Mucosa of gallbladder (tissue), 1 donor: ENCODE results near the gene MYO1D. TPM values are rescaled to one million over a fixed set of nuclear protein-coding genes. Genes with fewer than 3 reads are reported as not detected.

ENCODE experiments used
- DNase-seq: peaks from one replicate; pipeline ENCODE4 v3.0.0-alpha.2; 2020; ENCODE audit warnings: low spot score
- total RNA-seq: library from RNA; stranded (reverse); gene quantifications from one replicate; pipeline ENCODE4 v1.2.1, GENCODE V29; 2021
- donor health status: DM: no; HTN: no; CAD: no.

Gene MYO1D
- total RNA-seq, 1 donor from 2014 or later: 150 TPM

DNA sequence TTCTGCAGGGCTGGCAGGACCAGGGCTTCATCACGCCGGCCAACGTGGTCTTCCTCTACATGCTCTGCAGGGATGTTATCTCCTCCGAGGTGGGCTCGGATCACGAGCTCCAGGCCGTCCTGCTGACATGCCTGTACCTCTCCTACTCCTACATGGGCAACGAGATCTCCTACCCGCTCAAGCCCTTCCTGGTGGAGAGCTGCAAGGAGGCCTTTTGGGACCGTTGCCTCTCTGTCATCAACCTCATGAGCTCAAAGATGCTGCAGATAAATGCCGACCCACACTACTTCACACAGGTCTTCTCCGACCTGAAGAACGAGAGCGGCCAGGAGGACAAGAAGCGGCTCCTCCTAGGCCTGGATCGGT, 388.8 kb downstream of the MYO1D start:
- DNase-seq: no peak

DNA sequence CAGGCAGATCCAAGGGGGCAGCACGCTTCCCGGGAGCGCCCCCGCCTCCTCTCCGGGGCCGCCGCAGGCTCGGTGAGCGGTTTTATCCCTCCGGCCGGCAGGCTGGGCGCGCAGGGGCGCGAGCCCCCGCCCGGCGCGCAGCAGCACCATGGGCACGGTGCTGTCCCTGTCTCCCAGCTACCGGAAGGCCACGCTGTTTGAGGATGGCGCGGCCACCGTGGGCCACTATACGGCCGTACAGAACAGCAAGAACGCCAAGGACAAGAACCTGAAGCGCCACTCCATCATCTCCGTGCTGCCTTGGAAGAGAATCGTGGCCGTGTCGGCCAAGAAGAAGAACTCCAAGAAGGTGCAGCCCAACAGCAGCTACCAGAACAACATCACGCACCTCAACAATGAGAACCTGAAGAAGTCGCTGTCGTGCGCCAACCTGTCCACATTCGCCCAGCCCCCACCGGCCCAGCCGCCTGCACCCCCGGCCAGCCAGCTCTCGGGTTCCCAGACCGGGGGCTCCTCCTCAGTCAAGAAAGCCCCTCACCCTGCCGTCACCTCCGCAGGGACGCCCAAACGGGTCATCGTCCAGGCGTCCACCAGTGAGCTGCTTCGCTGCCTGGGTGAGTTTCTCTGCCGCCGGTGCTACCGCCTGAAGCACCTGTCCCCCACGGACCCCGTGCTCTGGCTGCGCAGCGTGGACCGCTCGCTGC, 389.3 kb downstream of the MYO1D start:
- no peak for DNase-seq

DNA sequence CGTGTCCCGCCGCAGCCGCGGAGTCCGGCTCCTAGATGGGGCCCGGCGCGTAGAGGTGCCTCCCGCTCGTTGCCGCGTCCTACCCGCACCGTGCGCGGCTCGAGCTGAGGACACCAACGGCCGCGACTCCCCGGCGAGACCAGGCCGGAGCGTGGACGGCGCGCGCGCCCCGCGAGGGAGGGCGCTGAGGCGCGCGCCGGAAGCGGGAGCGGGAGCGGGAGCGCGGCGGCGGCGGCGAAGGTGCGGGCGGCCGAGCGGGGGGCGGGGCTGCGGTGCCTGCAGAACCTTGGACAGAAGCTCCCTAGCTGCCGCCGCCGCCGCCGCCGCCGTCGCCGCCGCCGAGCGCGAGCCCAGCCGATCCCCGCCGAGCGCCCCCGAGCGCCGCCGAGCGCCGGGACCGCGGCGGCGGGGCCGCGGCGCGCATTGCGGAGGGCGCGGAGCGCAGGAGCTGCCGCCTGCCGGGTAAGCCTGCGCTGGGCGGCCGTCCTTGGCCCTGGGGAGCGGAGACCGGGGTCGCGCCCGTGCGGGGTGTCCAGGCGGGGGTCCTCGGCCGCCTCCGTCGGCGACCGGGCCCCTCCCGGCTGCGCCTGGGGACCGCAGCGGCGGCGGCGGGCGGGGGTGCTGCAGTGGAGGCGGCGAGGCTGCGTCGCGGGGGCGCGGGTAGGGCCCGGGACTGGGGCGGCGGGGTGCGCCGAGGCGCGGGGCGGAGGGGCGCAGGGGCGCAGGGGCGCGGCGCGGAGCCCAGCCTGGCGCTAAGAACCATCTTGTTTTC, 390.0 kb downstream of the MYO1D start, which contains the start of gene CDK5R1:
CDK5R1 (plus strand) TSS at position 293 of the 772 bp plus-strand sequence. CDS start 628 bp downstream, outside the sequence.
- DNase-seq: peak; percentile 57

DNA sequence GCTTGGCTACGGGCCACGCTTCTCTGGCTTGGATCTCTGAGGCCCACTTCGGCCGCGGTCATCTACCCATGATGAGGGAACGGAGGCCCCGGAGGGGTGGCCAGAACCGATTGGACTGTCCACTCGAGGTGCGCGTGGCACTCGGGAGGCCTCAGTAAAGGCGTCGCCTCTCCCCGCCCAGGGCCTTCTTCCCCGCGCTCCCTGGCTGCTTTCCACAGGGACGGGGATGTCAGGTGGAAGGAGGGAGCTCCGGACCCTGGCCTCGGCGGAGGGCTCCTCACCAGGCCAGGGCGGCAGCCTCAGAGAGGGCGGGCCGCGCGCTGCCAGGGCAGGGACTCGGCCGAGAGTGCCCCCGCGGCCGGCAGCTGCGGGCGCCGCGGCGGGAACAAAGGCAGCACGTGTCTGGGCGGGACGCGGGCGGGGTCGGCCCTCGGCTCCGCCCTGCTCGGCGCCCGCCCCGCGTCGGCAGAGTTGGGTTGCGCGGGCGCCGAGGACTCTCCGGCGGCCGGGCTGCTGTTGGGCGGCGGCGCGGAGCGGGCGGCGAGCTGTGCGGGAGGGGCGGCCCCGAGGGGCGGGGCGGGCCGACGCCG, 390.7 kb downstream of the MYO1D start:
- peak; percentile 56 for DNase-seq

DNA sequence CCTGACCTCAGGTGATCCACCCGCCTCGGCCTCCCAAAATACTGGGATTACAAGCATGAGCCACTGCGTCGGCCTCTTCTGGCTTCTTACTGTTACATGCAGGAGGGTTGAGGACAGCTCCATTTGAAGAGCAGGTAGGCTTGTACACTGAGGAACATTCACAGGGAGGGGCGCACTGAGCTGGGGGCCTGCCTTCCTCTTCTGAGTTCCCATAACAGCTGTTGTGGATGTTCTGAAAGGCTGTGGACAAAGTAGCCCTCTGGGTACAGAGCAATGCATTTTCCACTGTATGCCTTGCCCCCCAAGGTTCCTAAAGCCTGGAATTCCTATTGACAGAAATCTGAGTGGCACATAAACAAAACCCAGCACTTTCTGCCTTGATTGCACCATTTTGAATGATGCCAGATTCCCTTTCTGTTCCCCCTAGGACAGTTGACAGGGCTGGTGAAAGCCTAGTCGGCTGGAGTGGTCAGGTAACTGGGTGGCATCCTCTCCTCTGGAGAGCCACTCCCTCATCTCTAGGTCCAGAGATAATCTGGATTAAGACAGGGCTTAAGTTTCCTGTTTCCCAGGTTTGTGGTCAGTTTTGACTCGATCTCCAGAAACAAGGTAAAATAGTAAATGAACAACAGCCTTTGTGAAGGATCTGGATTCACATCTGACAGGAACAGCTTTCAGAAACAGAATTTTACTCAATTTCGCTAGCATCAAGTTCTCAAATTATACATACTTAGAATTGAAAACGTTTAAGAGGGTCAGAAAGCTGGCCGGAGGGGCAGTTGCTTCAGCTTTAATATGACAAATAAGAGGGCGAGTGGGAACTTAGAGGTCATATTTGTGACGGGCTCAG, 391.4 kb downstream of the MYO1D start:
- DNase-seq: no peak

DNA sequence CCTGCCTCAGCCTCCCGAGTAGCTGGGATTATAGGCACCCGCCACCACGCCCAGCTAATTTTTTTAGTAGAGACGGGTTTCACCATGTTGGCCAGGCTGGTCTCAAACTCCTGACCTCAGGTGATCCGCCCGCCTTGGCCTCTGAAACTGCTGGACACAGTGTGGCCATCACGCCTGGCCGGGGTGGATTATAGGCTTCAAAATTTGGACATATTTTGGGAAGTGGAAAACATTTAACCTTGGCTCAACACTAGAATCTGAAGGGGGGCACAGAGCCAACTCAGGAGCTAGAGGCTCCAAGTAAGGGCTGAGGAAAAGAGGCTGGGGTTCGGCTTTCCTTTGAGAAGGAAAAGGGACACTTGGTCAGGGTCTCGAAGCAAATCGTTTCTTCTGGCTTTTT, 392.3 kb downstream of the MYO1D start:
- DNase-seq: no peak

DNA sequence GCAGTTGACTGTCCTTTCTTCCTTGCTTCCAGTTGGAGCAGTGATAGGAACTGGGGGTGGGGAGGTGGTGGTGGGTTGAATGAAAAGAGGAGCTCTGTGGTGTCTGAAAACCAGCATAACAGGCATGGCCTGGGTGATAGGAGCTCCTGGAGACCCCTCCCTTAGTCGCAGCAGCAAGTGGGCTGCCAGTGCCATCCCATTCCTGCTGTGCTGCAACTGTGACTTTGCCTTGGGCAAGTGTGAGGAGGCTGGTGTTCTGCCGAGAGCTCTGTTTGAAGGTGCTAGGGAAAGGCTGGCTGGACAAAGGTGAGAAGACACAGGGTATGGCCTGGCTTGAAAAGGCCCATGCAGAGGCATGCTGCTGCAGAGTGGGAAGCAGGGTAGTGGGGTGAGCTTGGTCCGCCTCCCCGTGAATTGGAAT, 392.9 kb downstream of the MYO1D start:
- DNase-seq: no peak

DNA sequence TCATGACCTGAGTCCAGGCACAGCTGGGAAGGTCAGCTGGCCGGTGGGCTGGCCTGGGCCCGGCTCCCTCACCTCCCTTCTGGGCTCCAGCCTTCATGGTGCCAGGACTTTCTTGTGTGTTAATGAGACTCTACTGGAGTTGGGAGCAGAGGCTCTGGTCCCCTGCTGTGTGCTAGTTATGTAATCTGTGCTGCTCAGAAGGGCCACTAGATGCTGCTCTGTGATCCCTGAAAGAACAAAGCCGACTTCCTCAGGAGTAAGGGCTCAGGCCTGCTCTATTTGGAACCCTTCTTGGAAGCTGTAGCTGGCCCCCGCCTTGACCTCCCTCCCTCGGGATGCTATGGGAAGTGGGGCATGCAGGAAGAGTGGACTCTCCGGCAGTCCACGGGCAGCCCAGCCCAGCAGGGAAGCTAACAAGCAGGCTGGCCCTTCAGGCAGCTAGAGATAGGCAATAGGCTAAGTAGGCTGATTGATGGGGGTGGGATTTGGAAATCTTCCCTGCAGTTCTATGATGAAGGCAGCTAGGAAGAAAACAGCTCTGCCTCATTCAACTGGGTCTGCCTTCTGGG, 393.4 kb downstream of the MYO1D start:
- peak; percentile 70 for DNase-seq

DNA sequence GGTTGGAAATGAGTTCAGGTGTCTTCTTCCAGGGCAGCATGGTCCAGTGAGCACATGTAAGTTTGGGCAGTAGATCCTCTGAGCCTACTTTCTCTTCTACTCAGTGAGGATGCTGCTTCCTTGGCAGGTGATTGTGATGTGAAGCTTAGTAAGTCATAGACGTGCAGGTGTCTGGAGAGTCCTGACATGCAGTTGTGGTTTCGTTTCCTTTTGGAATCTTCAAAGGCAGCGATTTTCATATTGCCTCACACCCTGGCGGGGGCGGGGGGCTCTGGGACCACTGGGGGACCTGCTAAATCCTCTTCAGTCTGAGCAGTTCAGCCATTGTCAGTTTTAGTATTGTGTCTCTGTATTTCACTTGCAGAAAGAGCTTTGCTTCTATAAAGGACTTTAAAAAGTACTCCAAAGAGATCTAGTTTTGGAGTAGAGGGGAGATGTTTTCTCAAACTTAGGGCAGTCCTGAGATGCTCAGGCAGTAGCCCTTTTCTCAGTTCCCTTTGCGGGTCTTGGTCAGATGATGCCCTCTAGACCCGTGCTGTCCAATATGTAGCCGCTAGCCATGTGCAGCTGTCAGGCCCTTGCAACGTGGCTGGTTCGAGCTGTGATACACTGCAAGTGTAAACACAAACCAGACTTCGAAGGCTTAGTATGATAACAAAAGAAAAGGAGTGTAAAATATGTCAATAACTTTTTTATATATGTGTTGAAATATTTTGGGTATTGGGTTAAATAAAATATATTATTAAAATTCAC, 394.2 kb downstream of the MYO1D start:
- no peak for DNase-seq

DNA sequence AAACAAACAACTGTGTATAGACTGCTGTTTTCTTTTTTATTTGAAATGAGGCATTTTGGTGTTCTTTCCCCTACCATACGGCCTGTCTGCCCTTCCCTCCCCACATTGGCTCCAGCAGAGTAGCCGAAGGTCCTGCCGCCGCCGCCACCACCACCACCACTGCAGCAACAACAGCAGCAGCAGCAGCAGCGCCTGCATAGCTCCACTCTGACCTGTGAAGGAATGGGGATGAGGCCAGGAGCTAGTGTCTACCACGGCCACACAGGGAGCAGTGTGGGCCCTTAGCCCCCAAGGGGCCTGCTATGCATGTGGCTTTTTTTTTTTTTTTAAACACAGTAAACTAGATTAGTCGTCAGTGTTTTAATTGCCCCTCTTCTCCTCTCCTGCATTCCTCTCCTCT, 395.7 kb downstream of the MYO1D start:
- no peak for DNase-seq

DNA sequence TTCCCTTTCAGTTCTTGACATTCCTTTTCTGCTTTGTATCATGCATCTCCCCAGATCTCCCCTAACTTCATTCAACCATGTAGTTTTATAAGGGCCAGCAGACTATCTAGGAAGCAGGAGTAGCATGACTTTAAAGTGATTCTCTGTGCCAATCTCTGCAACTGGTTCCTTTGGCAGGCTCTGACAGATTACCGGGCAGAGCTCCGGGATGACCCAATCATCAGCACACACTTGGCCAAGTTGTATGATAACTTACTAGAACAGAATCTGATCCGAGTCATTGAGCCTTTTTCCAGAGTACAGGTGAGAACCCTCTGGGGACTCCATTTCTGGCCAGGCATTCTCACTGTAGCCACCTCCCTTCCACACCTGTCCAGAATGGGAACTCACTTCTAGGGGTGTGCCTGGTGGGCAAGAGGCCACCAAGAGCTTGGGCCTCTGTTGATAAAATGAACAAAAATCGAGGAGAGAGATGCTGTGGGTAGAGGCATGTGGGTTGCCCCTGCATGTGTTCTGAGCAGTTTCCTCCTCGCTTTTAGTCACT, 397.8 kb downstream of the MYO1D start:
- DNase-seq: no peak

DNA sequence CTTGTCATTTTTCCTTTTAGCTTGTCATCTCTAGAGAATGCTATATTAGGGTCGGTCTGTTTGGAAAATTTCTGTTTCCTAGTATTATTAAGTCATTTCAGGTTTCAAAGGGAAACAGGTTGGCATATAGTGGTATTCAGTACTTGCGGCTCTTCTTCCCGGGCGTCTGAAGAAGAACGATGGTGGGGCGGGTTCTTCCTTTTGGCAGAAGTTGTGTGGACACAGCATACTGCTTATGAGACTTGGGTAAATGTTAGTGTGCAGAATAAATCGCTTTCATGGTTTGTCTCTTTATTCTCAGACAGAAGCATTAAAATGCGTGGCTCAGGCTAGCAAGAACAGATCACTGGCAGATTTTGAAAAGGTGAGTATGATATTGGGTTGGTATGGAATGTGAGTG, 399.7 kb downstream of the MYO1D start:
- DNase-seq: no peak

DNA sequence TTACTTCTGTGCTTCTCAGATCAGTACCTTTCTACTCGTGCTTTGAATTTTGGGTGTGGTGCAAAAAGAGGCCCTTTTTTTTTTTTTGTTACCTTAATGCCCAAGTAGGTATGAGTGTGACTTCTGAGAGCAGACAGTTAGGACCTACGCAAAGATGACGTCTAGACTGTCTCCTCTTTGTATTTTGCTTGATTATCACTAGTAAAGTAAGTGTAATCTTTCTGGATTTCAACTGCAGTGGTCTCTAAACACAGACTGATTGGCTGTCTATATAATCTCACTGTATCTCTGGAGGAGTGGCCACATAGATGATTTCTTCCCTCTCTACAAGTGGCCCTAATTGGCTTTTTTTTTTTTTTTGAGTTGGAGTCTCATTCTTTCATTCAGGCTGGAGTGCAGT, 401.7 kb downstream of the MYO1D start:
- DNase-seq: no peak

DNA sequence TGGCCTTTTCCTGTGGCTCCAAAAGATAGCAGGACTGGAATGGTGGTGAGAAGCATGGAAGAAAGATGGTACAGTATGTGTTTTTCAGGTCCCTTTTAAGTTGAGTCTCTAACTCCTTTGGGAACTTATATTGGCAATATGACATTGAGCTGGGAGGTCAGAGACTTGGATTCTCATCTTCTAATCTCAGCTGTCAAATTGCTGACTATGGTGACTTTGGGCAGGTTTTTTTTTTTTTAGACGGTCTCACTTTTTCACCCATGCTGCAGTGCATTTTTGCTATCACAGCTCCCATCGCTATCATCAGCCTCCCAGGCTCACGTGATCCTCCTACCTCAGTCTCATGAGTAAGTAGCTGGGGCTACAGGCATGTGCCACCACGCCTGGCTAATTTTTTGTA, 405.3 kb downstream of the MYO1D start:
- DNase-seq: no peak

DNA sequence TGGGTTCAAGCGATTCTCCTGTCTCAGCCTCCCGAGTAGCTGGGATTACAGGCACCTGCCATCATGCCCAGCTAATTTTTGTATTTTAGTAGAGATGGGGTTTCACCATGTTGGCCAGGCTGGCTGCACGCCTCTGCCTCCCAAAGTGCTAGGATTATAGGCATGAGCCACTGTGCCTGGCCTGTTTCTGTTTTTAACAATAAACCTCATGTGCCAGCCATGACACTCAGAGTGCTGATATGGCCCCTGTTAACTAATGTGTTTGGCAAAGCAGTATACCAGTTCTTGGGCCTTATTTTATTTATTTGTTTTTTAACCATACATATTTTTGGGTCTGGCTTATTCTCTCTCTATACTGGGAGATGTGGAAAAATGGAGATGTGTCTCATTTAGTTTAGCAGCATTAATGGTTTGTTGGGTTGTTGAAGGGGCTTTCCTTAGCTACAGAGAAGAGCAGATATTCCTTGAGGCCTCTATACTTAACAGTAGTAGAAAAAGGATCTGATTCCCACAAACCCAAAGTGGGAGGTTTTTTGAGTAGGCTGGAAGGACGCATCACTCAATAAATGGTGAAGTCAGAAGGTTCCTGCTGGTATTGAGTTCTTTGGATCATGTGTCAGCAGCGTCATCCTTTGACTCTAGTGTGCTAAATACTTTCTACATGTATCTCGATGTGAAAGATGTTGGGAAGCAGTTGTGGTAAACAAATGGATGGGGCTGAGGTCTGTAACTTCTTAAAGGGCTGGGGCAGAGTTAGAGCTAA, 406.3 kb downstream of the MYO1D start:
- no peak for DNase-seq

DNA sequence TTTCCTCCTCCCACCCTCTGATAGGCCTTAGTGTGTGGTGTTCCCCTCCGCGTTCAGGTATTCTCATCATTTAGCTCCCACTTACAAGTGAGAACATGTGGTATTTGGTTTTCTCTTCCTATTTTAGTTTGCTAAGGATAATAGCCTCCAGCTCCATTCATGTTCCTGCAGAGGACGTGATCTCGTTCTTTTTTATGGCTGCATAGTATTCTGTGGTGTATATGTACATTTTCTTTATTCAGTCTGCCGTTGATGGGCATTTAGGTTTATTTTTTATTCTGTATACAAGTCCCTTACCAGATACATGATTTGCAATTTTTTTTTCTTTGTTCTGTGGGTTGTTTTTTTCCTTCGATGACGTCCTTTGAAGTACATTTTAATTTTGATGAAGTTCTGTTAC, 409.0 kb downstream of the MYO1D start:
- no peak for DNase-seq

DNA sequence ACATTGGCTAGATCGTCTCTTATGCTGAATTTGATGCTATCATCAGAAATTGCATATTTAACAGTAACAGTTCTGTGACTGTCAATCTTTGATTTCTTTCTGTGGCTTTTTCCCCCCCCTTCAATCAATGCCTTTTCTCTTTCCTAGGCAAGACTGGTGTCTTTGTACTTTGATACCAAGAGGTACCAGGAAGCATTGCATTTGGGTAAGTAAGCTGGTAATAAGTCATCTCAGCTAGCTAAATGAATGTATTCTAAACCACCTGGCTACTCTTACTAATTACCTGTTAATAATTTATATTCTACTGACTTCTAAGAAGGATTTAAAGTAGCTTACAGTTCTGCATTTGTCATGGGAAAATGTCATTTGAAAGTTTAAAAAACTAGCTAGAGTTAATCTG, 412.6 kb downstream of the MYO1D start:
- DNase-seq: no peak

DNA sequence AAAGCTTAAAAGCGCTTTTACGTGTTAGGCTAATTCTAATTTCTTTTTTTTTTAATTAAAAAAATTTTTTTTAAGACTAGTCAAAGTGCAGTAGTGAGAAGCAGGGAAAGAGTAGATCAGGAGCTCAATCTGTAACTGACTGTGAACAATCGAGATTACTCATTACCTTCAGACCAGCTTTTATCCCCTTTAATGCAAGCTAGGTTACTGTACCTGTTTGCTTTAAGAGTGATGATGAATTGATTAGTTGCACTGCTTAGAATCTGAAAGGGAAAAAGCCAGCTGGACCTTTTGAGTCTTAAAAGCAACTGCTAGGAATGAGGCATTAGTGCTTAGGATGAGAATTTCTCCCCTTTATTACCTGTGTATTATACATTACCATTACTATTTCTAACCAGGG, 413.6 kb downstream of the MYO1D start:
- no peak for DNase-seq

DNA sequence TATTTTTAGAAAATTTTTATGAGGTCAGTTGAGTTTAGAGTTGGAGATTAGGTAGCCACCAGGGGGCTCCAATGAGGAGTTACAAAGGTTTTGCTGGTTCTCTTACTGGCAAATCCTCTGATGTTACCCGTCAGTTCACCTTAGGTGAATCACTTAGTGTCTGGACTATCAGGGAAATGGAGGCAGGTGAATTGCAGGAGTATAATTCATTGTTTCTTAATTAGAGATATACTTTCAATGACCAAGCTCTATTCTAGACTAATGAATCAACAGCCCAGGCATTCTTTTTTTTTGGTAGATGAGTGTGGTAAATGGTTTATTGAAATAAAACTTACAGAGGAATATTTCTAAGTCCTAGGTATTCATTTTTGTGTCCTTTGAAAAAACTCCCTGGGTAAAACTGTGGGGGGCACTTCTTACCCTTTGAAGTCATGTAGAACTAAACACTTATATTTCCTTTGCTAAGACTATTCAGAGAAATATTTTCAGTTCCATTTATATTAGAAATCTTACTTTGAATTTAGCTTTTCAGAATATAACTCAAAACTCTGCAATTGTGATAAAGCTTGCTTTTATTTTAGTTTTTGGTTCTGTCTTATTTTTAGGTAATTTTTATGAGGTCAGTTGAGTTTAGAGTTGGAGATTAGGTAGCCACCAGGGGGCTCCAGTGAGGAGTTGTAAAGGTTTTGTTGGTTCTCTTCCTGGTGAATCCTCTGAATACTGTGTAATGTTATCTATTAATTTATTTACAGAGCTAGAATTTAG, 414.9 kb downstream of the MYO1D start:
- peak; percentile 46 for DNase-seq
